Measurements from ENCODE around the gene TRPC4AP.

Gene TRPC4AP

GRCh38 chr20:34986311-34987287 lies 106.0 kb downstream of the TRPC4AP start:
- DNase-seq, result no peak

- DNase-seq, result no peak
Observed at GRCh38 chr20:34985461-34986310, 106.9 kb downstream of the TRPC4AP start.

- no peak for DNase-seq
Observed at GRCh38 chr20:34984756-34985261, 107.8 kb downstream of the TRPC4AP start.

- DNase-seq, result no peak
Observed at GRCh38 chr20:34983995-34984735, 108.4 kb downstream of the TRPC4AP start.

- no peak for DNase-seq
Observed at GRCh38 chr20:34983089-34983820, 109.4 kb downstream of the TRPC4AP start.

- no peak for DNase-seq
Observed at GRCh38 chr20:34982270-34983088, 110.1 kb downstream of the TRPC4AP start.

GRCh38 chr20:34980543-34981233 lies 111.9 kb downstream of the TRPC4AP start:
- no peak for DNase-seq

- no peak for DNase-seq
Observed at GRCh38 chr20:34979366-34980153, 113.0 kb downstream of the TRPC4AP start.

GRCh38 chr20:34978092-34978744 lies 114.4 kb downstream of the TRPC4AP start:
- DNase-seq, result no peak

- no peak for DNase-seq
Observed at GRCh38 chr20:34977365-34978091, 115.1 kb downstream of the TRPC4AP start.

- DNase-seq, result no peak
Observed at GRCh38 chr20:34976286-34976685, 116.3 kb downstream of the TRPC4AP start.

- no peak for DNase-seq
Observed at GRCh38 chr20:34974246-34974645, 118.4 kb downstream of the TRPC4AP start.

GRCh38 chr20:34971561-34972235 lies 120.9 kb downstream of the TRPC4AP start:
- no peak for DNase-seq

GRCh38 chr20:34970846-34971560 lies 121.6 kb downstream of the TRPC4AP start:
- no peak for DNase-seq

GRCh38 chr20:34970193-34970840 lies 122.3 kb downstream of the TRPC4AP start:
- DNase-seq, result no peak

- DNase-seq, result no peak
Observed at GRCh38 chr20:34968042-34968775, 124.4 kb downstream of the TRPC4AP start.
